Vagina (tissue), 2 donors: ENCODE data around the gene ARPC2. TPM values are rescaled to one million over a fixed set of nuclear protein-coding genes. Genes with fewer than 3 reads are reported as not detected.

Source experiments
- DNase-seq, 2 donors: peaks; one replicate each; pipeline ENCODE4 v3.0.0-alpha.2; 2017; ENCODE audit errors: extremely low spot score in 2 of 2
- H3K27ac ChIP-seq: fragments of 200-600 bp; sonication (generic); one replicate; pipeline ENCODE4 v1.5.1; 2019
- H3K27me3 ChIP-seq: fragments of 200-600 bp; sonication (generic); one replicate; pipeline ENCODE4 v1.5.1; 2019
- H3K36me3 ChIP-seq, 2 donors: fragments of 200-600 bp; sonication (generic); one replicate each; pipeline ENCODE4 v1.5.1; 2017 to 2019
- H3K4me1 ChIP-seq: fragments of 200-600 bp; sonication (generic); one replicate; pipeline ENCODE4 v1.5.1; 2019
- H3K4me3 ChIP-seq, 2 donors: fragments of 200-600 bp; sonication (generic); 1 replicate in 1 of 2; 2 replicates in 1 of 2; pipeline ENCODE4 v1.5.1; 2016 to 2019
- H3K9me3 ChIP-seq: fragments of 200-600 bp; sonication (generic); one replicate; pipeline ENCODE4 v1.5.1; 2019
- CTCF ChIP-seq, 3 experiments: fragments of 450-650 bp in 2 of 3; fragments of 200-600 bp in 1 of 3; sonication (generic) in 1 of 3; IDR thresholded peaks; one replicate each; pipeline ENCODE4 v1.5.1; 2017 to 2019; ENCODE audit warnings: antibody characterized with exemption in 3 of 3, mild to moderate bottlenecking in 2 of 3, moderate library complexity in 2 of 3
- POLR2A ChIP-seq, 2 donors: fragments of 450-650 bp; IDR thresholded peaks; one replicate each; pipeline ENCODE4 v1.6.1; 2017; ENCODE audit warnings: antibody characterized with exemption in 2 of 2, mild to moderate bottlenecking in 2 of 2, moderate library complexity in 2 of 2
- POLR2AphosphoS5 ChIP-seq, 2 donors: sonication (generic); formaldehyde crosslinking; IDR thresholded peaks; one replicate each; pipeline ENCODE4 v1.9.0; 2017; ENCODE audit warnings: antibody characterized with exemption in 2 of 2, mild to moderate bottlenecking in 2 of 2, low read depth in 1 of 2; ENCODE audit not compliant: insufficient read depth in 1 of 2
- intact Hi-C: fragments of 100-400 bp; cut with DNase I; formaldehyde crosslinking; loops from one replicate; pipeline ENCODE4 v1.15.1; 2023
- total RNA-seq: library from RNA; depleted of rRNA; stranded (reverse); fragments of >200 nt; gene quantifications from one replicate; pipeline ENCODE4 v1.2.3, GENCODE V29; 2016

The ARPC2 gene
- total RNA-seq, 1 donor from 2014 or later = 284 TPM

- TF ChIP-seq POLR2AphosphoS5 (IDR thresholded peaks at IDR 0.05; ENCODE audit: insufficient read depth in 1 of 2, low read depth in 1 of 2) (no peak), CTCF (IDR thresholded peaks at IDR 0.05) (no peak), POLR2A (IDR thresholded peaks at IDR 0.05) (no peak)
- Histone ChIP-seq H3K27ac (peak overlapping the region; percentile 60), H3K4me1 (peaks cover 60% of the 10 kb centered on the region), H3K27me3 (no peaks in the 10 kb centered on the region), H3K36me3 (peaks cover 0 to 81% of the 10 kb centered on the region in 2 donors), H3K4me3 (no peak overlapping the region), H3K9me3 (no peaks in the 10 kb centered on the region)
- DNase-seq = no peak
- intact Hi-C loops = no loop called here
These were observed 61.8 kb downstream of the ARPC2 start for GRCh38 chr2:218278531-218279360.

- no peaks in the 10 kb centered on the region for H3K27me3 ChIP-seq
- H3K4me3 ChIP-seq = no peak overlapping the region
- H3K9me3 ChIP-seq = no peaks in the 10 kb centered on the region
- no peak for TF ChIP-seq CTCF (IDR thresholded peaks at IDR 0.05)
- no peak for TF ChIP-seq POLR2AphosphoS5 (IDR thresholded peaks at IDR 0.05; ENCODE audit: insufficient read depth in 1 of 2, low read depth in 1 of 2)
- no peak for TF ChIP-seq POLR2A (IDR thresholded peaks at IDR 0.05)
- H3K36me3 ChIP-seq = peaks cover 0 to 65% of the 10 kb centered on the region in 2 donors
- intact Hi-C loops = no loop called here
- no peak for DNase-seq
- H3K27ac ChIP-seq = no peak overlapping the region
- peaks cover 74% of the 10 kb centered on the region for H3K4me1 ChIP-seq
These were observed 63.4 kb downstream of the ARPC2 start for GRCh38 chr2:218280260-218280870.

GRCh38 chr2:218281449-218281848 lies 64.5 kb downstream of the ARPC2 start:
- peaks cover 0 to 54% of the 10 kb centered on the region in 2 donors for H3K36me3 ChIP-seq
- intact Hi-C loops = no loop called here
- peak overlapping the region; percentile 100 for H3K27ac ChIP-seq
- no peaks in the 10 kb centered on the region for H3K9me3 ChIP-seq
- peaks cover 85% of the 10 kb centered on the region for H3K4me1 ChIP-seq
- DNase-seq = no peak
- H3K4me3 ChIP-seq = no peak overlapping the region
- H3K27me3 ChIP-seq = no peaks in the 10 kb centered on the region
- TF ChIP-seq POLR2A (IDR thresholded peaks at IDR 0.05) (no peak), CTCF (IDR thresholded peaks at IDR 0.05) (no peak), POLR2AphosphoS5 (IDR thresholded peaks at IDR 0.05; ENCODE audit: insufficient read depth in 1 of 2, low read depth in 1 of 2) (no peak)

- Histone ChIP-seq H3K4me1 (peaks cover 91% of the 10 kb centered on the region), H3K36me3 (peaks cover 0 to 45% of the 10 kb centered on the region in 2 donors), H3K27me3 (no peaks in the 10 kb centered on the region), H3K4me3 (peak overlapping the region; percentile 11 to 12), H3K27ac (peak overlapping the region; percentile 100), H3K9me3 (no peaks in the 10 kb centered on the region)
- intact Hi-C loops = no loop called here
- no peak for DNase-seq
- TF ChIP-seq CTCF (IDR thresholded peaks at IDR 0.05) (no peak), POLR2A (IDR thresholded peaks at IDR 0.05) (no peak), POLR2AphosphoS5 (IDR thresholded peaks at IDR 0.05; ENCODE audit: insufficient read depth in 1 of 2, low read depth in 1 of 2) (peak; percentile 28)
These were observed 65.4 kb downstream of the ARPC2 start for GRCh38 chr2:218282173-218282991.
